Keratinocyte (primary cell): Measurements from ENCODE around the gene PIK3AP1. TPM values are rescaled to one million over a fixed set of nuclear protein-coding genes. Genes with fewer than 3 reads are reported as not detected.
"Not testable (repeated sequence)": the region's sequence is repeated elsewhere in the genome, so short reads cannot be mapped to it uniquely, and the experiment has no call there.

ENCODE experiments used
- DNase-seq: peaks from one replicate; pipeline ENCODE4 v3.0.0-alpha.2; 2011; ENCODE audit warnings: low read depth, missing footprints, low spot score
- FAIRE-seq: peaks from 2 replicates; lab custom pipeline; 2011; peaks lifted over from hg19 to GRCh38; lab: Jason Lieb, UNC
- H2AFZ ChIP-seq: 2 replicates; pipeline ENCODE4 v1.6.0; 2012; ENCODE audit warnings: low read length, control low read depth, inconsistent platforms; ENCODE audit not compliant: control insufficient read depth
- H3K27ac ChIP-seq: 2 replicates; pipeline ENCODE4 v1.5.1; 2011; ENCODE audit warnings: low read length; ENCODE audit not compliant: control insufficient read depth, insufficient read depth
- H3K27me3 ChIP-seq: 3 replicates; pipeline ENCODE4 v1.6.0; 2011; ENCODE audit warnings: low read length; ENCODE audit not compliant: control insufficient read depth, insufficient read depth; ENCODE audit errors: extremely low read depth
- H3K36me3 ChIP-seq, 2 experiments: 2 replicates in 1 of 2; 3 replicates in 1 of 2; pipeline ENCODE4 v1.5.1; 2011; ENCODE audit warnings: low read length in 2 of 2, mild to moderate bottlenecking in 1 of 2; ENCODE audit not compliant: control insufficient read depth in 2 of 2, insufficient read depth in 2 of 2; ENCODE audit errors: extremely low read depth in 1 of 2
- H3K4me1 ChIP-seq: 3 replicates; pipeline ENCODE4 v1.5.1; 2011; ENCODE audit warnings: low read length; ENCODE audit not compliant: control insufficient read depth, insufficient read depth; ENCODE audit errors: extremely low read depth
- H3K4me2 ChIP-seq: 3 replicates; pipeline ENCODE4 v1.6.0; 2011; ENCODE audit warnings: low read depth, low read length; ENCODE audit not compliant: control insufficient read depth, insufficient read depth; ENCODE audit errors: extremely low read depth
- H3K4me3 ChIP-seq, 3 experiments: fragments of 200-600 bp in 1 of 3; sonication (generic) in 1 of 3; 2 replicates in 2 of 3; 3 replicates in 1 of 3; pipeline ENCODE4 v1.5.1; 2011 to 2016; ENCODE audit warnings: low read length in 3 of 3, mild to moderate bottlenecking in 3 of 3, control low read depth in 2 of 3, inconsistent platforms in 1 of 3, low read depth in 1 of 3, mixed read lengths in 1 of 3, mixed run types in 1 of 3, moderate library complexity in 1 of 3; ENCODE audit not compliant: control insufficient read depth in 2 of 3, insufficient read depth in 2 of 3; ENCODE audit errors: extremely low read depth in 1 of 3
- H3K79me2 ChIP-seq: 2 replicates; pipeline ENCODE4 v1.6.0; 2012; ENCODE audit warnings: low read length; ENCODE audit not compliant: control insufficient read depth, insufficient read depth
- H3K9ac ChIP-seq: 3 replicates; pipeline ENCODE4 v1.6.0; 2011; ENCODE audit warnings: low read length; ENCODE audit not compliant: control insufficient read depth, insufficient read depth; ENCODE audit errors: extremely low read depth
- H3K9me1 ChIP-seq: 3 replicates; pipeline ENCODE4 v1.6.0; 2011; ENCODE audit warnings: low read length; ENCODE audit not compliant: control insufficient read depth, insufficient read depth; ENCODE audit errors: extremely low read depth
- H3K9me3 ChIP-seq: 2 replicates; pipeline ENCODE4 v1.5.1; 2012; ENCODE audit warnings: low read depth, low read length; ENCODE audit not compliant: control insufficient read depth
- H4K20me1 ChIP-seq: 3 replicates; pipeline ENCODE4 v1.6.0; 2011; ENCODE audit warnings: low read length; ENCODE audit not compliant: control insufficient read depth, insufficient read depth; ENCODE audit errors: extremely low read depth
- EZH2 ChIP-seq: IDR thresholded peaks from one replicate; pipeline ENCODE4 v1.6.1; 2012; ENCODE audit warnings: inconsistent platforms, mild to moderate bottlenecking, low read length, moderate library complexity
- dilution Hi-C: fragments of 300-500 bp; cut with MboI; formaldehyde crosslinking; loops from one replicate; pipeline ENCODE4 v1.7.0; 2020; ENCODE audit warnings: low sequenced_read_pairs; ENCODE audit not compliant: extremely low pct_ligation_motif_present
- polyA plus RNA-seq, 5 experiments: library from polyadenylated mRNA; depleted of rRNA in 3 of 5; stranded (reverse) in 3 of 5; stranded (forward) in 1 of 5; unstranded in 1 of 5; fragments of >200 nt; gene quantifications; 1 replicate in 1 of 5; 2 replicates in 3 of 5; 3 replicates in 1 of 5; pipeline versions ENCODE4 v1.2.1 to v1.2.3, GENCODE V29; 2011 to 2012; ENCODE audit warnings: missing spikeins in 2 of 5, low read depth in 1 of 5, low replicate concordance in 1 of 5
- TF ChIP-seq, protein P1 (sequence below), 3 experiments: IDR thresholded peaks in 1 of 3; conservative IDR thresholded peaks in 1 of 3; optimal IDR thresholded peaks in 1 of 3; 2 replicates in 2 of 3; 3 replicates in 1 of 3; pipeline versions ENCODE3 to v1.5.1; 2011; ENCODE audit warnings: low read length in 3 of 3, mild to moderate bottlenecking in 3 of 3, moderate library complexity in 2 of 3, control low read depth in 1 of 3, inconsistent platforms in 1 of 3; ENCODE audit not compliant: insufficient read depth in 2 of 3; ENCODE audit errors: extremely low read depth in 1 of 3

PIK3AP1 gene
- polyA plus RNA-seq, 1 donor (not counting 4 experiments of a cell fraction or from before 2014, with no cell fraction given) = not detected

DNA sequence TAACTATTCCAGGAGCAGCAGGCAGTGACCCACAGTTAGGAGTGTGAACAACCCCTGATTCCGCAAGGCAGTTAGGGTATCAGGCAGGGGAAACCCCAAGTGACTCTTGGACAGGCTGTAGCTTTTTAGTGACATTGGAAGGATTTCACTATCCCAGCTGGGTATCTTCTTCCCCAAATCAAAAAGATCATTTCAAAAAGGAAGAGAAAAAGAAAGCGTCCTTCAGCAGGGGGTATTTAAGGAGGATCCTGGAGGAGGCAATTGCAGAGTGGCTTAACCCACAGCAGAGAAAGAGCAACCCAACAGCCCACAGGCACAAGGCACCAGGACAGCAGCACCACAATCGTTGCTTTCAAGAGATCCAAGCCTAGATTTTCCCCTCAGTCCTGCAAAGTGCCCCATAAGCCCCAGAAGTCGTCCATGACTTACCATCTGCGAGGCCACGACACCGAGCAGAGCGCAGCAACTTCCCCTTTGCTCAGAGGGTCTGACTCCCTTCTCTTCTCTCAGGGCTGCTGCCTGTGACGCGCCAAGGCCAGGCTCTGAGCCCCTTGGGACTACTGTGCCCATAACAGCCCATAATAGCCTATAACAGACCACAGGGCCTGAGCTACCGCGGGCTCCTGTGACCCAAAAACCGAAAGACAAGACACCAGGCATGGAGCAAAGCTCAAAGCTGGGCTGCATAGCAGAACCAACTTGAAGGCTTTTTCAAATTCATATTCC is 19.8 kb downstream of the PIK3AP1 start:
- Histone ChIP-seq H3K9ac (no peak overlapping the region), H3K4me1 (no peaks in the 10 kb centered on the region), H3K27me3 (no peaks in the 10 kb centered on the region), H3K4me3 (no peak overlapping the region), H3K9me1 (no peaks in the 10 kb centered on the region), H3K79me2 (no peaks in the 10 kb centered on the region), H3K36me3 (no peaks in the 10 kb centered on the region), H2AFZ (no peak overlapping the region), H3K9me3 (no peaks in the 10 kb centered on the region), H3K4me2 (no peak overlapping the region), H4K20me1 (no peaks in the 10 kb centered on the region), H3K27ac (no peak overlapping the region)
- TF ChIP-seq, protein P1, sequence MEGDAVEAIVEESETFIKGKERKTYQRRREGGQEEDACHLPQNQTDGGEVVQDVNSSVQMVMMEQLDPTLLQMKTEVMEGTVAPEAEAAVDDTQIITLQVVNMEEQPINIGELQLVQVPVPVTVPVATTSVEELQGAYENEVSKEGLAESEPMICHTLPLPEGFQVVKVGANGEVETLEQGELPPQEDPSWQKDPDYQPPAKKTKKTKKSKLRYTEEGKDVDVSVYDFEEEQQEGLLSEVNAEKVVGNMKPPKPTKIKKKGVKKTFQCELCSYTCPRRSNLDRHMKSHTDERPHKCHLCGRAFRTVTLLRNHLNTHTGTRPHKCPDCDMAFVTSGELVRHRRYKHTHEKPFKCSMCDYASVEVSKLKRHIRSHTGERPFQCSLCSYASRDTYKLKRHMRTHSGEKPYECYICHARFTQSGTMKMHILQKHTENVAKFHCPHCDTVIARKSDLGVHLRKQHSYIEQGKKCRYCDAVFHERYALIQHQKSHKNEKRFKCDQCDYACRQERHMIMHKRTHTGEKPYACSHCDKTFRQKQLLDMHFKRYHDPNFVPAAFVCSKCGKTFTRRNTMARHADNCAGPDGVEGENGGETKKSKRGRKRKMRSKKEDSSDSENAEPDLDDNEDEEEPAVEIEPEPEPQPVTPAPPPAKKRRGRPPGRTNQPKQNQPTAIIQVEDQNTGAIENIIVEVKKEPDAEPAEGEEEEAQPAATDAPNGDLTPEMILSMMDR (optimal IDR thresholded peaks at IDR 0.05 in 1 of 3, IDR thresholded peaks at IDR 0.05 in 1 of 3, conservative IDR thresholded peaks at IDR 0.05 in 1 of 3; ENCODE audit: extremely low read depth in 1 of 3, insufficient read depth in 2 of 3, low read length in 3 of 3) = no peak
- no peak for TF ChIP-seq EZH2
- no peak for DNase-seq
- dilution Hi-C loops = no loop called here
- no peak for FAIRE-seq

DNA sequence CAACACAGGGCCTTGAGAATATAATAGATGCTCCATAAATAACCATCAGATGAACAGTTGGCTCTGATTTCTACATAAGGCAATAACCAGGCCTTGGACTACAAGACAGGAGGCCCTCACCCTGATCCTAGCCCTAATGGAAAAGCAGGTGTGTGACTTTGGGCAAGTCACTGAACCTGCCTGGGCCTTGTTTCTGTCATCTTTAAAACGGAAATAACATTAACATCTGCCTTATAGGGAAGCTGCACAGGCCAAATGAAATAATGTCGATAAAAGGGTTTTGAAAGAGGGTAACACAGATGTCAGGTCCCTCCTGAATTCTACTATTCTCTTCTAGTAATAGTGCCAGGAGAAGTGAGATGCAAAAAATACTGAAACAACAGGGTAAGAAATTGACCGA is 20.7 kb downstream of the PIK3AP1 start:
- Histone ChIP-seq H3K27me3 (no peaks in the 10 kb centered on the region), H3K79me2 (no peaks in the 10 kb centered on the region), H3K4me1 (no peaks in the 10 kb centered on the region), H3K9me3 (no peaks in the 10 kb centered on the region), H3K4me2 (no peak overlapping the region), H2AFZ (no peak overlapping the region), H3K9me1 (no peaks in the 10 kb centered on the region), H4K20me1 (no peaks in the 10 kb centered on the region), H3K9ac (no peak overlapping the region), H3K4me3 (no peak overlapping the region), H3K27ac (no peak overlapping the region), H3K36me3 (no peaks in the 10 kb centered on the region)
- dilution Hi-C loops = no loop called here
- FAIRE-seq = no peak
- no peak for TF ChIP-seq EZH2
- TF ChIP-seq, protein P1 (optimal IDR thresholded peaks at IDR 0.05 in 1 of 3, IDR thresholded peaks at IDR 0.05 in 1 of 3, conservative IDR thresholded peaks at IDR 0.05 in 1 of 3; ENCODE audit: extremely low read depth in 1 of 3, insufficient read depth in 2 of 3, low read length in 3 of 3) = no peak
- no peak for DNase-seq

DNA sequence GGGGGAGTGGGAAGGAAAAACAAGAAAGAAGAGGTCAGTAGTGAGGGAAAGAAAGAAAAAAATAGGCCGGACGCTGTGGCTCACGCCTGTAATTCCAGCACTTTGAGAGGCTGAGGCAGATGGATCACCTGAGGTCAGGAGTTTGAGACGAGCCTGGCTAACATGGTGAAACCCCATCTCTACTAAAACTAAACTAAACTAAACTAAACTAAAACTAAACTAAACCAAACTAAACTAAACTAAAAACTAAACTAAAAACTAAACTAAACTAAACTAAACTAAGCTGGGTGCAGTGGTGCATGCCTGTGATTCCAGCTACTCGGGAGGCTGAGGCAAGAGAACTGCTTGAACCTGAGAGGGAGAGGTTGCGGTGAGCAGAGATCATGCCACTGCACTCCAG is 22.0 kb downstream of the PIK3AP1 start:
- H3K79me2 ChIP-seq, H3K27me3 ChIP-seq, dilution Hi-C loops, H3K9me3 ChIP-seq, H3K4me1 ChIP-seq, H3K9ac ChIP-seq, DNase-seq, H2AFZ ChIP-seq, H3K4me3 ChIP-seq, H3K27ac ChIP-seq, H4K20me1 ChIP-seq, H3K36me3 ChIP-seq, H3K9me1 ChIP-seq, H3K4me2 ChIP-seq, FAIRE-seq: not testable (repeated sequence)
